Kidney (tissue), 14 donors: Measurements from ENCODE around the gene CASP10. TPM values are rescaled to one million over a fixed set of nuclear protein-coding genes. Genes with fewer than 3 reads are reported as not detected.

Experiments used
- DNase-seq, 5 donors: peaks; one replicate each; pipeline ENCODE4 v3.0.0-alpha.2; 2013 to 2020
- FAIRE-seq: peaks from 2 replicates; lab custom pipeline; 2012; peaks lifted over from hg19 to GRCh38; lab: Jason Lieb, UNC
- H3K27ac ChIP-seq, 2 donors: one replicate each; pipeline ENCODE4 v1.7.0; 2013; ENCODE audit warnings: low read depth in 2 of 2, low read length in 2 of 2, inconsistent platforms in 1 of 2
- H3K27me3 ChIP-seq: one replicate; pipeline ENCODE4 v1.7.1; 2013; ENCODE audit warnings: low read length, inconsistent platforms; ENCODE audit not compliant: control insufficient read depth, insufficient read depth
- H3K36me3 ChIP-seq, 3 donors: one replicate each; pipeline versions ENCODE4 v1.7.0 to v1.7.1; 2013; ENCODE audit warnings: low read length in 3 of 3, control low read depth in 1 of 3, inconsistent platforms in 1 of 3; ENCODE audit not compliant: insufficient read depth in 3 of 3, control insufficient read depth in 2 of 3
- H3K4me1 ChIP-seq, 3 donors: one replicate each; pipeline versions ENCODE4 v1.7.0 to v1.7.1; 2013; ENCODE audit warnings: low read length in 3 of 3, inconsistent platforms in 1 of 3, low read depth in 1 of 3; ENCODE audit not compliant: control insufficient read depth in 2 of 3, insufficient read depth in 2 of 3
- H3K4me3 ChIP-seq, 3 donors: one replicate each; pipeline versions ENCODE4 v1.7.0 to v1.8.1; 2013; ENCODE audit warnings: low read length in 3 of 3, control low read depth in 1 of 3, inconsistent platforms in 1 of 3
- H3K9ac ChIP-seq, 3 donors: one replicate each; pipeline versions ENCODE4 v1.7.0 to v1.7.1; 2013; ENCODE audit warnings: low read length in 3 of 3, control low read depth in 1 of 3, inconsistent platforms in 1 of 3
- H3K9me3 ChIP-seq, 3 donors: one replicate each; pipeline versions ENCODE4 v1.7.0 to v1.7.1; 2013; ENCODE audit warnings: low read length in 3 of 3, control low read depth in 1 of 3, inconsistent platforms in 1 of 3; ENCODE audit not compliant: control insufficient read depth in 2 of 3, insufficient read depth in 1 of 3
- intact Hi-C: fragments of 100-400 bp; cut with DNase I; formaldehyde crosslinking; loops from one replicate; pipeline ENCODE4 v1.11.1; 2022
- polyA plus RNA-seq: library from polyadenylated mRNA; stranded (reverse); fragments of 350-450 nt; fragmentation: Illumina TruSeq; extraction: RNeasy Lipid Tissue Mini Kit (QIAGEN cat#74804); gene quantifications from one replicate; pipeline ENCODE4 v1.2.3, GENCODE V29; 2014; ENCODE audit warnings: low read depth, low replicate concordance; ENCODE audit not compliant: insufficient read depth
- total RNA-seq: library from RNA; stranded (reverse); fragmentation: NEBNext Ultra II Directional; extraction: Animal tissue kit (Norgen Biotek cat#: 25700); gene quantifications from one replicate; pipeline ENCODE4 v1.2.1, GENCODE V29; 2021
- TF ChIP-seq, protein P1 (sequence below): IDR thresholded peaks from 3 replicates; pipeline ENCODE4 v1.5.1; 2012; ENCODE audit warnings: mild to moderate bottlenecking, moderate library complexity, borderline replicate concordance; ENCODE audit not compliant: insufficient read depth; ENCODE audit errors: extremely low read depth
- donor health status: control.
- donor health status: control.
- donor health status: control.
- donor health status: control.
- donor health status: control.
- donor health status: DM: yes; HTN: yes; CAD: no.
- donor health status: Normal renal cell carcinoma (clear cell type).

CASP10 gene
- total and polyA plus RNA-seq, 2 donors from 2014 or later = 4.5 to 24.6 TPM

- DNase-seq = no peak
- TF ChIP-seq, protein P1, sequence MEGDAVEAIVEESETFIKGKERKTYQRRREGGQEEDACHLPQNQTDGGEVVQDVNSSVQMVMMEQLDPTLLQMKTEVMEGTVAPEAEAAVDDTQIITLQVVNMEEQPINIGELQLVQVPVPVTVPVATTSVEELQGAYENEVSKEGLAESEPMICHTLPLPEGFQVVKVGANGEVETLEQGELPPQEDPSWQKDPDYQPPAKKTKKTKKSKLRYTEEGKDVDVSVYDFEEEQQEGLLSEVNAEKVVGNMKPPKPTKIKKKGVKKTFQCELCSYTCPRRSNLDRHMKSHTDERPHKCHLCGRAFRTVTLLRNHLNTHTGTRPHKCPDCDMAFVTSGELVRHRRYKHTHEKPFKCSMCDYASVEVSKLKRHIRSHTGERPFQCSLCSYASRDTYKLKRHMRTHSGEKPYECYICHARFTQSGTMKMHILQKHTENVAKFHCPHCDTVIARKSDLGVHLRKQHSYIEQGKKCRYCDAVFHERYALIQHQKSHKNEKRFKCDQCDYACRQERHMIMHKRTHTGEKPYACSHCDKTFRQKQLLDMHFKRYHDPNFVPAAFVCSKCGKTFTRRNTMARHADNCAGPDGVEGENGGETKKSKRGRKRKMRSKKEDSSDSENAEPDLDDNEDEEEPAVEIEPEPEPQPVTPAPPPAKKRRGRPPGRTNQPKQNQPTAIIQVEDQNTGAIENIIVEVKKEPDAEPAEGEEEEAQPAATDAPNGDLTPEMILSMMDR = no peak
- FAIRE-seq = no peak
- intact Hi-C loops = no loop called here
- Histone ChIP-seq H3K4me1 (no peaks in the 10 kb centered on the region), H3K9ac (no peak overlapping the region), H3K4me3 (no peak overlapping the region), H3K27me3 (no peaks in the 10 kb centered on the region), H3K27ac (no peak overlapping the region), H3K9me3 (no peaks in the 10 kb centered on the region), H3K36me3 (no peaks in the 10 kb centered on the region)
Observed at GRCh38 chr2:201264472-201265173, 81.7 kb downstream of the CASP10 start.

DNA sequence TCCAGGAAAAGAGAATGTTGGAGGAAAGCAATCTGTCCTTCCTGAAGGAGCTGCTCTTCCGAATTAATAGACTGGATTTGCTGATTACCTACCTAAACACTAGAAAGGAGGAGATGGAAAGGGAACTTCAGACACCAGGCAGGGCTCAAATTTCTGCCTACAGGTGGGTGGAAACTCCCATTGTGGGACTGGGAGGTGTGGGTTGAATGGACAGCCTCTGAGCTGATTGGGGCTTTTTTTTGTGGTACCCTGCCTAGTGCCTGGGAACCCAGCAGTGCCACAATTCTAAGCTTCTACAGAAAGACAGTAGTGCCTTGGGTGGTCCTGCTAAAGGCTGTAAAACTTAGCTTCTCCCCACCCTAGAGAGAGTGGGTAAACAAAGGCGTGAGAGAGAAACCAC, 83.7 kb downstream of the CASP10 start:
- FAIRE-seq = no peak
- no peak for DNase-seq
- Histone ChIP-seq H3K27ac (no peak overlapping the region), H3K27me3 (no peaks in the 10 kb centered on the region), H3K4me1 (no peaks in the 10 kb centered on the region), H3K4me3 (no peak overlapping the region), H3K36me3 (peaks cover 0 to 5% (median 0%) of the 10 kb centered on the region in 3 donors), H3K9me3 (no peaks in the 10 kb centered on the region), H3K9ac (no peak overlapping the region)
- TF ChIP-seq, protein P1 = no peak
- intact Hi-C loops = no loop called here

DNA sequence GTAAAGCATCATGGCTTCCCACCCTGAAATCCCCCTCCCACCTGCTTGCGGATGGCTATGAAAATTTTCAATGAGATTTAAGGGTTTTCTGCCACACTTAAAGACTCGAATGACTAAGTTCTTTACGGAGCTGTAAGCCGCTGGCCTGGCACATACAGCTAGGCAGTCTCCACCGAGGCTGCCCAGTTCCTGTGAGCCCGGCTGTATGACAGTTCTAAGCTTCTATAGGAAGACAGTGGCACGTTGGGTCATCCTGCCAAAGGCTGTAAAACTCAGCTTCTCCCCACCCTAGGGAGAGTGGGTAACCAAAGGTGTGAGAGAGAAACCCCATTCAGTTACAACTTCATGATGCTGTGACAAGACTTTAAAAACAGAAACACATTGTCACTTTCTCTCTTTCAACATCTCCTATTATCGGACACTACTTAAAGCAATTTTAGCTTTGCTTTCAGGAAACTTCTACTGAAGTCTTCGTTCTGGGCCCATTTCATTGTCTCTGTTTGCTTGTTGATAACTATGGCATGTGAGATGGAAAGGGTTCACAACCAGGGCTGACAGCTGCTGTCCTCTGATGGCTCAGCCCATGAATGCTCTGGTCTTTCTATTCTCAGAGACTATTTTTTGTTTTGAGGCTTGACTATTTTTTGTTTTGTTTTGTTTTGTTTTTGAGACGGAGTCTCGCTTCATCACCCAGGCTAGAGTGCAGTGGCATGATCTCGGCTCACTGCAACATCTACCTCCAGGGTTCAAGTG, 84.5 kb downstream of the CASP10 start:
- intact Hi-C loops = no loop called here
- Histone ChIP-seq H3K4me1 (no peaks in the 10 kb centered on the region), H3K36me3 (peaks cover 0 to 5% (median 5%) of the 10 kb centered on the region in 3 donors)

More for the DNA sequence above, 84.5 kb downstream of the CASP10 start:
- TF ChIP-seq, protein P1 = no peak
- H3K4me3 ChIP-seq = no peak overlapping the region
- H3K9me3 ChIP-seq = no peaks in the 10 kb centered on the region
- no peak overlapping the region for H3K27ac ChIP-seq
- no peak for DNase-seq
- H3K9ac ChIP-seq = no peak overlapping the region
- no peak for FAIRE-seq
- no peaks in the 10 kb centered on the region for H3K27me3 ChIP-seq
